Erythroblast (primary cell): ENCODE data around the gene NDUFB10.

ENCODE experiments used
- DNase-seq, 2 experiments: peaks; one replicate each; lab custom pipeline; 2025; lab: John Stamatoyannopoulos, UW
- GATA1 ChIP-seq: IDR thresholded peaks from 2 replicates; pipeline ENCODE4 v1.6.1; 2011; ENCODE audit warnings: low read depth, mild to moderate bottlenecking, control low read depth, low read length, moderate library complexity
- POLR2A ChIP-seq: IDR thresholded peaks from 2 replicates; pipeline ENCODE4 v1.6.1; 2011; ENCODE audit warnings: mild to moderate bottlenecking, low read length

The NDUFB10 gene

GRCh38 chr16:2008631-2009163 lies 49.4 kb downstream of the NDUFB10 start:
- DNase-seq: peak; percentile 58 to 60
- TF ChIP-seq GATA1 (no peak), POLR2A (no peak)

DNA sequence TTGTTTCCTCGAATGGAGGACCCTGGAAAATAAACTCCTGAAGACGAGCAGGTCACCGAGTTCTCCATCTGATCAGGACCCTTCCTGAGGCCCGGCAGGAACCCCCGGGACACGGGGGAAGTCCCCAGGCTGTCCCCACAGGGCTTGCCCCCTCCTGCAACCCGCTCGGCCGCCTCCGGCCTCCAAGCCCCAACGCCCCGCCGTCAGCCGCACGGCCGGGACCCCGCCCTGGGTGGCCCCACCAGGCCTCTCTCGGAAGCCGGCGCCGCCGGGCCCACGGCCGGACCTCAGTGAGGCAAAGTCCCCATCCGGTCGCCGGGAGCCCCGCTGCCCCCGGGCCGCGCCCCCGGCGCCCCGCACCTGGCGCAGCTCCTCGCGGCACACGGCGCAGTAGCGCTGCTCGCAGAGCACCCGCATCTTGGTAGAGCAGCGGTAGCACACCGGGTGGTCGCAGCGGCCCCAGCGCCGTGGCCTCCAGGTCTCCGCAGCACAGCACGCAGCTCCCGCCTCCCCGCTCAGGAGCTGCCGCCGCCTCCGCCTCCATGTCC lies 49.9 kb downstream of the NDUFB10 start:
- DNase-seq: peak; percentile 67 to 69
- no peak for TF ChIP-seq GATA1
- peak; percentile 32 for TF ChIP-seq POLR2A

DNA sequence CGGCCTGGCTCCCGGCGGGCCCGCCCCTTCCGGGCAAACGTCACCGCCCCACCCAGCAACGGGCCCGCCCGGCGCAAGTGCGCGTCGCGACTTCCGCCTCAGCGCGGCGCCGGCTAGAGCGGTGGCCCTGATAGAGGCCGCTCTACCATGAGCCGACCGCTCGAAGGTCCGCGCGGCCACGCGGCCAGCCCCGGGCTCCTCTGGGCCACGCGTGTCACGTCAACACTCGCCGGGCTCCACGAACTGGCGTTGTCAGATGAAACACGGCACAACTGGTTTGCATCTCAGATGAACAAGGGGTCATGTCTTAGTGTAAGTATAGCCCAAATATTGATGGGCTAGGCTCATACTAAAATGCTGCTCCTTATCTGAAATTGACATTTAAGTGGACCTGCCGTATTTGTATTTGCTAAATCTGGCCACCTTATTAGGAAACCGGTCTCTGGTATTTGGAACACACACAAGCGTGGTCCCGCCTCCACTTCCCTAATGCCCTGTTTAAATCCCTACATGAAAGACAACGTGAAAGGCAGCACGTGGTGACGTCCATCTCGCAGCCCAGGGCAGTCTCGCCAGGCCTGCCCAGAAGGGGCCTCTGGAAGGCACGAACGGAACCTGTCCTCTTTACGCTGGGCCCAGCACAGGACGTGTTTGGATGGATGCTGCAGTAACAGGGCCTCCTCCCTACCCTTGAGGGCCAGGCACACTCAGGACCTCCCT lies 50.6 kb downstream of the NDUFB10 start, which contains the start of gene ZNF598:
Gene ZNF598, minus strand, starts transcription at position 31 of the 720 bp plus-strand sequence.
- TF ChIP-seq POLR2A (peak; percentile 94), GATA1 (no peak)
- DNase-seq: peak; percentile 91 to 94
